Thyroid gland (tissue), 4 donors: Measurements from ENCODE around the gene MYO10.

ENCODE experiments used
- POLR2A ChIP-seq, 2 donors: fragments of 450-650 bp; IDR thresholded peaks; one replicate each; pipeline ENCODE4 v1.6.1; 2017; ENCODE audit warnings: antibody characterized with exemption in 2 of 2, mild to moderate bottlenecking in 2 of 2, moderate library complexity in 1 of 2
- TF ChIP-seq, protein P1 (sequence below), 6 experiments: fragments of 200-600 bp in 3 of 6; fragments of 450-650 bp in 3 of 6; sonication (generic) in 3 of 6; IDR thresholded peaks; one replicate each; pipeline ENCODE4 v1.5.1; 2016 to 2019; ENCODE audit warnings: antibody characterized with exemption in 6 of 6, mild to moderate bottlenecking in 2 of 6, inconsistent platforms in 1 of 6, moderate library complexity in 1 of 6

DNA sequence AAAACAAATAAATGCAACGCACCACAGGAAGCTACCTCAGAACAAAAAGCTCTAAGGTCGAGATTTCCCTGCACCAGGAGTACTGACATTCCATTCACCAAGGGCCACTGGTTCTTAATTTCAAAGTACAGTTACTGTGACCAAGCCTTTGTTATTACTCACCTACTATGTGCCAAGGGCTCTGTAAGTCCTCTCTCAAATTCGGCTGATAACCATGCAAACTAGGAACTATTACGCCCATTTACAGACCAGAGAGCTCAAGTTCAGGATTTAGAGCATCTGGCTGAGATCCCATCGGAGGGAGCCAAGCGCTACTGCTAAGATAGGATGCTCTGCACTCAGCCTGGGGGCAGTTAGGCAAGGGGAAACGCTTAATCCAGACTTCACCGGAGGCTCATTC is 5.6 kb downstream of the MYO10 start:
- TF ChIP-seq, protein P1, sequence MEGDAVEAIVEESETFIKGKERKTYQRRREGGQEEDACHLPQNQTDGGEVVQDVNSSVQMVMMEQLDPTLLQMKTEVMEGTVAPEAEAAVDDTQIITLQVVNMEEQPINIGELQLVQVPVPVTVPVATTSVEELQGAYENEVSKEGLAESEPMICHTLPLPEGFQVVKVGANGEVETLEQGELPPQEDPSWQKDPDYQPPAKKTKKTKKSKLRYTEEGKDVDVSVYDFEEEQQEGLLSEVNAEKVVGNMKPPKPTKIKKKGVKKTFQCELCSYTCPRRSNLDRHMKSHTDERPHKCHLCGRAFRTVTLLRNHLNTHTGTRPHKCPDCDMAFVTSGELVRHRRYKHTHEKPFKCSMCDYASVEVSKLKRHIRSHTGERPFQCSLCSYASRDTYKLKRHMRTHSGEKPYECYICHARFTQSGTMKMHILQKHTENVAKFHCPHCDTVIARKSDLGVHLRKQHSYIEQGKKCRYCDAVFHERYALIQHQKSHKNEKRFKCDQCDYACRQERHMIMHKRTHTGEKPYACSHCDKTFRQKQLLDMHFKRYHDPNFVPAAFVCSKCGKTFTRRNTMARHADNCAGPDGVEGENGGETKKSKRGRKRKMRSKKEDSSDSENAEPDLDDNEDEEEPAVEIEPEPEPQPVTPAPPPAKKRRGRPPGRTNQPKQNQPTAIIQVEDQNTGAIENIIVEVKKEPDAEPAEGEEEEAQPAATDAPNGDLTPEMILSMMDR (IDR thresholded peaks at IDR 0.05): no peak
- TF ChIP-seq POLR2A (IDR thresholded peaks at IDR 0.05): no peak
